Measurements from ENCODE around the gene MTMR2. TPM values are rescaled to one million over a fixed set of nuclear protein-coding genes. Genes with fewer than 3 reads are reported as not detected.
A peak's percentile ranks its signal among the peaks of the same experiment; 100 is the strongest.

The MTMR2 gene
- total and polyA plus RNA-seq, 12 donors = 6.9 to 31.6 (median 23.7) TPM

- H3K4me1 ChIP-seq (replicated peaks in 1 of 2) = peaks cover 9 to 27% of the 10 kb centered on the region in 2 donors
- H3K27me3 ChIP-seq = no peaks in the 10 kb centered on the region
- peak within 1 kb of the TSS; percentile 81 to 95 (median 92) for H3K4me3 ChIP-seq
- peaks cover 0 to 30% of the 10 kb centered on the region in 2 donors for H3K36me3 ChIP-seq (replicated peaks in 1 of 2)
- peak; percentile 96 to 99 (median 98) for DNase-seq
- no peaks in the 10 kb centered on the region for H3K9me3 ChIP-seq (replicated peaks in 1 of 3)
- TF ChIP-seq CTCF (IDR thresholded peaks at IDR 0.05) (no peak), POLR2A (IDR thresholded peaks at IDR 0.05) (peak; percentile 87 to 88)
- peak within 1 kb of the TSS; percentile 95 to 100 (median 99) for H3K27ac ChIP-seq
- intact Hi-C loops (cut with DNase I) = no loop called here
- WGBS, 4 donors = 0 to 1% (median 0%) methylated on average over 10 to 62 of the region's 62 CpGs
Observed at GRCh38 chr11:95789506-95790122, 134.3 kb downstream of the MTMR2 start, which contains the start of gene FAM76B. TSS of gene FAM76B (minus strand) at chr11:95789782. CDS start at chr11:95789478, 304 bp downstream.

- peaks cover 9 to 27% of the 10 kb centered on the region in 2 donors for H3K4me1 ChIP-seq (replicated peaks in 1 of 2)
- WGBS, 4 donors = 0 to 1% (median 0%) methylated on average over 7 to 34 of the region's 34 CpGs
Observed at GRCh38 chr11:95788921-95789505, 134.9 kb downstream of the MTMR2 start.

More at GRCh38 chr11:95788921-95789505, 134.9 kb downstream of the MTMR2 start:
- TF ChIP-seq CTCF (IDR thresholded peaks at IDR 0.05) (peak in 3 of 6 experiments; percentile 5 to 22 (median 9)), POLR2A (IDR thresholded peaks at IDR 0.05) (no peak)
- Histone ChIP-seq H3K27me3 (no peaks in the 10 kb centered on the region), H3K4me3 (peak overlapping the region; percentile 65 to 94 (median 74)), H3K27ac (peak overlapping the region; percentile 95 to 100 (median 99)), H3K36me3 (replicated peaks in 1 of 2) (peaks cover 0 to 33% of the 10 kb centered on the region in 2 donors), H3K9me3 (replicated peaks in 1 of 3) (no peaks in the 10 kb centered on the region)
- intact Hi-C loops (cut with DNase I) = no loop called here
- DNase-seq = peak in 5 of 7 donors; percentile 16 to 58 (median 26)

Small RNAs within 50 kb of the gene (small RNA-seq; reads per million reads assigned to genes)
- gene RNA5SP345 = 0 to 0.33 reads per million in 2 donors

Other genes with a start within 250 kb of the MTMR2 start
- 10 to 100 TPM in 6 of 9 donors, 1 to 10 TPM in 3; 1.4 to 43.4 (median 19.7) TPM for gene FAM76B, start 134.3 kb downstream of the MTMR2 start, total RNA-seq
- 10 to 100 TPM; 15.8 to 16.5 (median 16.1) TPM for gene FAM76B, start 134.3 kb downstream of the MTMR2 start, polyA plus RNA-seq
- gene CEP57, start 133.6 kb downstream of the MTMR2 start, total RNA-seq = 10 to 100 TPM; 18.4 to 56.7 (median 38.3) TPM
- gene CEP57, start 133.6 kb downstream of the MTMR2 start, polyA plus RNA-seq = 10 to 100 TPM; 12.9 to 32.3 (median 13.7) TPM

All from adrenal gland (tissue), 12 donors.